Liver (tissue), 3 donors: ENCODE data around the gene SMIM9.

ENCODE experiments used
- EGR1 ChIP-seq, 2 donors: IDR thresholded peaks; 2 replicates each; pipeline ENCODE4 v1.6.1; 2016 to 2018; ENCODE audit warnings: antibody characterized with exemption in 2 of 2, low read depth in 2 of 2
- FOXA1 ChIP-seq: IDR thresholded peaks from 2 replicates; pipeline ENCODE4 v1.6.1; 2016; ENCODE audit warnings: antibody characterized with exemption
- JUND ChIP-seq, 2 donors: IDR thresholded peaks; 2 replicates each; pipeline ENCODE4 v1.6.1; 2016; ENCODE audit warnings: antibody characterized with exemption in 2 of 2
- REST ChIP-seq: IDR thresholded peaks from 2 replicates; pipeline ENCODE4 v1.6.1; 2016; ENCODE audit warnings: antibody characterized with exemption, mild to moderate bottlenecking
- TAF1 ChIP-seq: conservative IDR thresholded peaks from 2 replicates; pipeline ENCODE4 v1.6.1; 2016; ENCODE audit warnings: antibody characterized with exemption, mild to moderate bottlenecking
- TF ChIP-seq, protein P1 (sequence below): fragments of 150-350 bp; IDR thresholded peaks from 2 replicates; pipeline ENCODE4 v1.5.1; 2017; ENCODE audit warnings: improper control_type of control experiment, low read depth, low read length; ENCODE audit not compliant: missing input control
- donor health status: healthy.
- donor health status: healthy.

DNA sequence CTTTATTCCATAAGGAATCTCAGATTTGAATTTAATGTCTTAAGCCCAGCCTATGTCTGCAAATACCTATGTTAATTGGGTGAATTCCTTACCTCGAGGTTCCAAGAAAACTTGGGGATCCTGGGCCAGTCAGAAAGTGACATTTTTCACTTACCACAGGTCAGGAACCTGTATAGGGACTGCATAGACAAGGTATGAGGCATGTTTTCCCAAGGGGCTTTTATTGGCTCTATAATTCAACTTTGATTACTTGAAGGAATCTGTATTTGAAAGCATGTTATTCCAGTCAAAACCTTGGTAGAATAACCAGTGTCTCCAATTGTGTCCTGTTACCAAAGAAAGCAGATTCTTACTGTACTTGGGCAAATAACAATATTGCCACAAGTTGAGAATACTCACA, 20.7 kb downstream of the SMIM9 start:
- TF ChIP-seq JUND (IDR thresholded peaks at IDR 0.05) (no peak), REST (no peak), TAF1 (no peak), FOXA1 (no peak), EGR1 (IDR thresholded peaks at IDR 0.05; ENCODE audit: low read depth in 2 of 2) (no peak)
- TF ChIP-seq, protein P1, sequence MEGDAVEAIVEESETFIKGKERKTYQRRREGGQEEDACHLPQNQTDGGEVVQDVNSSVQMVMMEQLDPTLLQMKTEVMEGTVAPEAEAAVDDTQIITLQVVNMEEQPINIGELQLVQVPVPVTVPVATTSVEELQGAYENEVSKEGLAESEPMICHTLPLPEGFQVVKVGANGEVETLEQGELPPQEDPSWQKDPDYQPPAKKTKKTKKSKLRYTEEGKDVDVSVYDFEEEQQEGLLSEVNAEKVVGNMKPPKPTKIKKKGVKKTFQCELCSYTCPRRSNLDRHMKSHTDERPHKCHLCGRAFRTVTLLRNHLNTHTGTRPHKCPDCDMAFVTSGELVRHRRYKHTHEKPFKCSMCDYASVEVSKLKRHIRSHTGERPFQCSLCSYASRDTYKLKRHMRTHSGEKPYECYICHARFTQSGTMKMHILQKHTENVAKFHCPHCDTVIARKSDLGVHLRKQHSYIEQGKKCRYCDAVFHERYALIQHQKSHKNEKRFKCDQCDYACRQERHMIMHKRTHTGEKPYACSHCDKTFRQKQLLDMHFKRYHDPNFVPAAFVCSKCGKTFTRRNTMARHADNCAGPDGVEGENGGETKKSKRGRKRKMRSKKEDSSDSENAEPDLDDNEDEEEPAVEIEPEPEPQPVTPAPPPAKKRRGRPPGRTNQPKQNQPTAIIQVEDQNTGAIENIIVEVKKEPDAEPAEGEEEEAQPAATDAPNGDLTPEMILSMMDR = no peak
